TTC549 (cell line): Measurements from ENCODE around the gene DMRTB1.

ENCODE experiments used
- FAIRE-seq: peaks from 2 replicates; lab custom pipeline; 2012; peaks lifted over from hg19 to GRCh38; lab: Jason Lieb, UNC

Gene DMRTB1

GRCh38 chr1:53509775-53510174 is 50.6 kb downstream of the DMRTB1 start:
- no peak for FAIRE-seq

GRCh38 chr1:53510215-53510614 is 51.0 kb downstream of the DMRTB1 start:
- no peak for FAIRE-seq

GRCh38 chr1:53511323-53511932 is 52.2 kb downstream of the DMRTB1 start:
- FAIRE-seq, result no peak

- no peak for FAIRE-seq
These were observed 53.0 kb downstream of the DMRTB1 start for GRCh38 chr1:53511933-53512806.

- no peak for FAIRE-seq
These were observed 53.9 kb downstream of the DMRTB1 start for GRCh38 chr1:53512807-53513755.

GRCh38 chr1:53513846-53514245 is 54.6 kb downstream of the DMRTB1 start:
- FAIRE-seq, result no peak

GRCh38 chr1:53514436-53514835 is 55.2 kb downstream of the DMRTB1 start:
- FAIRE-seq, result no peak

GRCh38 chr1:53516181-53516580 is 57.0 kb downstream of the DMRTB1 start:
- FAIRE-seq, result no peak
